ENCODE data around the gene PTPRN2.
A peak's percentile ranks its signal among the peaks of the same experiment; 100 is the strongest.
"Not testable (repeated sequence)": the region's sequence is repeated elsewhere in the genome, so short reads cannot be mapped to it uniquely, and the experiment has no call there.

Gene PTPRN2

GRCh38 chr7:158192184-158192835 is 395.3 kb downstream of the PTPRN2 start:
- no peak for DNase-seq

- no peak for DNase-seq
Observed at GRCh38 chr7:158191671-158192070, 396.0 kb downstream of the PTPRN2 start.

- no peak for DNase-seq
Observed at GRCh38 chr7:158190756-158191155, 396.9 kb downstream of the PTPRN2 start.

- no peak for DNase-seq
Observed at GRCh38 chr7:158188676-158189075, 398.9 kb downstream of the PTPRN2 start.

GRCh38 chr7:158187694-158187994 is 400.0 kb downstream of the PTPRN2 start:
- no peak for DNase-seq

GRCh38 chr7:158186864-158187693 is 400.5 kb downstream of the PTPRN2 start:
- no peak for DNase-seq

- DNase-seq = no peak
Observed at GRCh38 chr7:158186406-158186805, 401.2 kb downstream of the PTPRN2 start.

GRCh38 chr7:158185653-158186052 is 402.0 kb downstream of the PTPRN2 start:
- no peak for DNase-seq

GRCh38 chr7:158183431-158183830 is 404.2 kb downstream of the PTPRN2 start:
- DNase-seq = no peak

- no peak for DNase-seq
Observed at GRCh38 chr7:158176561-158177173, 411.0 kb downstream of the PTPRN2 start.

GRCh38 chr7:158175779-158176178 is 411.8 kb downstream of the PTPRN2 start:
- no peak for DNase-seq

- DNase-seq = no peak
Observed at GRCh38 chr7:158174947-158175346, 412.7 kb downstream of the PTPRN2 start.

- no peak for DNase-seq
Observed at GRCh38 chr7:158167373-158167772, 420.2 kb downstream of the PTPRN2 start.

- no peak for DNase-seq
Observed at GRCh38 chr7:158166386-158167340, 421.0 kb downstream of the PTPRN2 start.

- DNase-seq = no peak
Observed at GRCh38 chr7:158165711-158166110, 421.9 kb downstream of the PTPRN2 start.

- DNase-seq = no peak
Observed at GRCh38 chr7:158164101-158165095, 423.2 kb downstream of the PTPRN2 start.

GRCh38 chr7:158161194-158161593 is 426.4 kb downstream of the PTPRN2 start:
- DNase-seq = no peak

GRCh38 chr7:158160199-158160598 is 427.4 kb downstream of the PTPRN2 start:
- no peak for DNase-seq

GRCh38 chr7:158157460-158157859 is 430.2 kb downstream of the PTPRN2 start:
- no peak for DNase-seq

- peak; percentile 9 for DNase-seq
Observed at GRCh38 chr7:158151273-158151672, 436.4 kb downstream of the PTPRN2 start.

- no peak for DNase-seq
Observed at GRCh38 chr7:158150234-158150633, 437.4 kb downstream of the PTPRN2 start.

GRCh38 chr7:158147431-158147830 is 440.2 kb downstream of the PTPRN2 start:
- DNase-seq = not testable (repeated sequence)

All from effector CD4-positive, alpha-beta T cell (primary cell).